Measurements from ENCODE around the gene OLFML3. TPM values are rescaled to one million over a fixed set of nuclear protein-coding genes. Genes with fewer than 3 reads are reported as not detected.
"Not testable (repeated sequence)": the region's sequence is repeated elsewhere in the genome, so short reads cannot be mapped to it uniquely, and the experiment has no call there.

The OLFML3 gene
- total RNA-seq, 1 donor from 2014 or later, result 3.7 TPM

- not testable (repeated sequence) for ATAC-seq; DNase-seq (ENCODE audit: low spot score)
Observed at GRCh38 chr1:113948151-113948550, 31.1 kb upstream of the OLFML3 start.

- ATAC-seq (peak; percentile 78), DNase-seq (ENCODE audit: low spot score) (peak; percentile 75)
Observed at GRCh38 chr1:113949007-113949406, 30.3 kb upstream of the OLFML3 start.

- DNase-seq (ENCODE audit: low spot score), result no peak
- ATAC-seq, result no peak
Observed at GRCh38 chr1:113950908-113951307, 28.4 kb upstream of the OLFML3 start.

DNA sequence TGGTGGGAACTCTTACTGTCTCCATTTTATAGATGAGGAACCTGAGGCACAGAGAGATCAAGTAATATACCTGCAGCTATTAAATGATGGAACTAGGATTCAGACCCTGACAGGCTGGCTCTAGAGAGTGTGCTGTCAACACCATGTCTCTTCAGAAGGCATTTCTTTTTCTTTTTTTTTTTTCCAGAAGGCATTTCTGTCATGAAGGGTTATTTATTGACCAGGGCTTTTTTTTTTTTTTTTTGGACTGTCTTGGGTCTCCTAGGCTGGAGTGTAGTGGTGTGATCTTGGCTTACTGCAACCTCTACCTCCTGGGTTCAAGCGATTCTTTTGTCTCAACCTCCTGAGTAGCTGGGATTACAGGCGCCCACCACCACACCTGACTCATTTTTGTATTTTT lies 27.6 kb upstream of the OLFML3 start:
- no peak for ATAC-seq
- DNase-seq (ENCODE audit: low spot score), result no peak

- DNase-seq (ENCODE audit: low spot score), result no peak
- ATAC-seq, result no peak
Observed at GRCh38 chr1:113957984-113958383, 21.3 kb upstream of the OLFML3 start.

GRCh38 chr1:113958691-113959090 lies 20.6 kb upstream of the OLFML3 start:
- DNase-seq (ENCODE audit: low spot score), result no peak
- no peak for ATAC-seq

DNA sequence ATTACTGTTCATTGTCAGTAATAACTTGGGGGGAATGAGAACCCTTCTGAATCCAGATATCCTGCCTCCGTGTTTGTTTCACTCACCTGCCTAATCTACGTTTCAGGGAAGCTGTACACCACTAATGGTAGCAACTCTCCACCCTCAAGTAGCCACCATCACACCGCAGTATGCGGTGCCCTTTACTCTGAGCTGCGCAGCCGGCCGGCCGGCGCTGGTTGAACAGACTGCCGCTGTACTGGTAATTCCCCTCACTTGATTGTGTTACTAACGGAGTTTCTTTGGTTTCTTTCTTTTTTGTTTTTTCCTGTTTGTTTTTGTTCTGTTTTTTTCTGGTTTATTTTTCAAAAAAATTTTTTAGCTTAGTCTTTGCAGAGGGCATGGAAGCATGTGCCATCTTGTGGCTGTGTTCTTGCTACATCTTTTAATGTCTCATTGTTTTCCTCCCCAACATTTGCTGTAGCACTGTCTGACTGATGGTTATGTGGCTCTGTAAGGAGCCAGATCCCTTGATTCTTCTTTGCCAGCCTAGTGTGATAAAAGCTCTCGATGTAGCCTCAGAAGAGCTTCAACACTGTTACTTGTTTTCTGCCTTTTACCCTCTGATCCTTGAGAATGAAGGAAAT lies 15.9 kb upstream of the OLFML3 start:
- DNase-seq (ENCODE audit: low spot score), result no peak
- ATAC-seq, result peak; percentile 48

GRCh38 chr1:113965703-113966412 lies 13.4 kb upstream of the OLFML3 start:
- ATAC-seq (no peak), DNase-seq (ENCODE audit: low spot score) (no peak)

DNA sequence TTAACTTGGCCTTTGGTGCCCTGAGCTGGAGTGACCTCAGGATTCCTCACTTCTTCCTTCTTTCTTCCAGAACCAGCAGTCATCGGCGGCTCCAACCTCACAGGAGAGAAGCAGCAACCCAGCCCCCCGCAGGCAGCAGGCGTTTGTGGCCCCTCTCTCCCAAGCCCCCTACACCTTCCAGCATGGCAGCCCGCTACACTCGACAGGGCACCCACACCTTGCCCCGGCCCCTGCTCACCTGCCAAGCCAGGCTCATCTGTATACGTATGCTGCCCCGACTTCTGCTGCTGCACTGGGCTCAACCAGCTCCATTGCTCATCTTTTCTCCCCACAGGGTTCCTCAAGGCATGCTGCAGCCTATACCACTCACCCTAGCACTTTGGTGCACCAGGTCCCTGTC lies 6.3 kb upstream of the OLFML3 start:
- ATAC-seq (no peak), DNase-seq (ENCODE audit: low spot score) (no peak)

- ATAC-seq (no peak), DNase-seq (ENCODE audit: low spot score) (no peak)
Observed at GRCh38 chr1:113975211-113975895, 3.9 kb upstream of the OLFML3 start.

DNA sequence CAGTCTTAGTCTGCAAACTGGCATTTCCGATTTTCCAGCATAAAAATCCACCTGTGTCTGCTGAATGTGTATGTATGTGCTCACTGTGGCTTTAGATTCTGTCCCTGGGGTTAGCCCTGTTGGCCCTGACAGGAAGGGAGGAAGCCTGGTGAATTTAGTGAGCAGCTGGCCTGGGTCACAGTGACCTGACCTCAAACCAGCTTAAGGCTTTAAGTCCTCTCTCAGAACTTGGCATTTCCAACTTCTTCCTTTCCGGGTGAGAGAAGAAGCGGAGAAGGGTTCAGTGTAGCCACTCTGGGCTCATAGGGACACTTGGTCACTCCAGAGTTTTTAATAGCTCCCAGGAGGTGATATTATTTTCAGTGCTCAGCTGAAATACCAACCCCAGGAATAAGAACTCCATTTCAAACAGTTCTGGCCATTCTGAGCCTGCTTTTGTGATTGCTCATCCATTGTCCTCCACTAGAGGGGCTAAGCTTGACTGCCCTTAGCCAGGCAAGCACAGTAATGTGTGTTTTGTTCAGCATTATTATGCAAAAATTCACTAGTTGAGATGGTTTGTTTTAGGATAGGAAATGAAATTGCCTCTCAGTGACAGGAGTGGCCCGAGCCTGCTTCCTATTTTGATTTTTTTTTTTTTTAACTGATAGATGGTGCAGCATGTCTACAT lies 2.5 kb upstream of the OLFML3 start:
- peak; percentile 40 for ATAC-seq
- DNase-seq (ENCODE audit: low spot score), result no peak

DNA sequence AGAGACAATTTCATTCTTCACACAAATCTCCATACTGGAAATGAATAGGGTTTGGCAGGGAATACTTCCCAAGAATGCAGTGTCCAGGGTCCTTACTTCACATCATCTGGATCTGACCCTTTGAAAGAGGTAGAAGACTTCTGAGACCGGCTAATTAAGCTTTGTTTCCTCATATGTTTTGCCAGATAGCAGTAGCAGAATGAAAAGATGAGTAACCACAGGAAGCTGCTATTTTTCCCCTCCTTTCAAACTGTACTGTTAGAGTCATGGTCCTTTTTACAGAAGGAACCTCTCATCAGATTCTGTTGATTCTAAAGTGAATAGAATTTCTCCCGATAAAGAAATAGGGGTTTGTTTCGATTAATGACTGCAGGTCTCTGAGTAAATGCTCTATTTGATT lies 1.4 kb upstream of the OLFML3 start:
- ATAC-seq, result no peak

DNA sequence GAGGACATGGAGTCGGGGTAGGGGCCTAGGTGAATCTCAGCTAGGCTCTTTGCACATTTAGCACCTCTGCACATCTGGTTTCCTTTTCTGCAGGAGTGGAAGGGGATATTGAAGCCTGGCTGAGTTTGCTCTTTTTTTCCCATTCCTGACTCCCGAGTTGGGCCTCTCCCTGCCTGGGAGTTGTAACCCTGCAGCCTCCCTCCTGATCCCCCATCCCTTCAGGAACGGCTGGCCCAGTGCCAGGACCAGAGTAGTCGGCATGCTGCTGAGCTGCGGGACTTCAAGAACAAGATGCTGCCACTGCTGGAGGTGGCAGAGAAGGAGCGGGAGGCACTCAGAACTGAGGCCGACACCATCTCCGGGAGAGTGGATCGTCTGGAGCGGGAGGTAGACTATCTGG lies 836 bp downstream of the OLFML3 start:
- ATAC-seq, result no peak

More for the DNA sequence above, 1.4 kb upstream of the OLFML3 start:
- DNase-seq (ENCODE audit: low spot score), result no peak

GRCh38 chr1:113981962-113982931 lies 3.0 kb downstream of the OLFML3 start:
- peak; percentile 84 for ATAC-seq
- peak; percentile 50 for DNase-seq (ENCODE audit: low spot score)

More for the DNA sequence above, 836 bp downstream of the OLFML3 start:
- DNase-seq (ENCODE audit: low spot score), result no peak

DNA sequence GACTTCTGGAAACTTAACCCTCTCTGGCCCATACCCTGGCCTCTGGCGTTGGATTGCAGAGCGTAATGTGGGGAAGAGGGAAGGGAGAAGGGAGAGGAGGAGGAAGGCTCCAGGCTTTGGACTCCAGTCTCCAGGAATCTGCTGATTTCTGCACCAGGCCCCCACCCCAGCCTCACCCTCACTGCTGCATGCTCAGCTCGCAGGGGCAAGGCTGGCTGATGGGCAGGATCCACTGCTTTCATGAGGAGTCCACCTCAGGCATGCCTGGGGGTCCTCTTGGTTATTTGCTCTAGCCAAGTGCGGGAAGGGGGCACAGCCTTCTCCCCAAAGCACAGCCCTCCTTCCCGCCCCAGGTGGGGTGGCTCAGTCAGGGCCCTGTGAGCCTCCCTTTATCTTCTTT lies 3.7 kb downstream of the OLFML3 start:
- no peak for DNase-seq (ENCODE audit: low spot score)
- no peak for ATAC-seq

DNA sequence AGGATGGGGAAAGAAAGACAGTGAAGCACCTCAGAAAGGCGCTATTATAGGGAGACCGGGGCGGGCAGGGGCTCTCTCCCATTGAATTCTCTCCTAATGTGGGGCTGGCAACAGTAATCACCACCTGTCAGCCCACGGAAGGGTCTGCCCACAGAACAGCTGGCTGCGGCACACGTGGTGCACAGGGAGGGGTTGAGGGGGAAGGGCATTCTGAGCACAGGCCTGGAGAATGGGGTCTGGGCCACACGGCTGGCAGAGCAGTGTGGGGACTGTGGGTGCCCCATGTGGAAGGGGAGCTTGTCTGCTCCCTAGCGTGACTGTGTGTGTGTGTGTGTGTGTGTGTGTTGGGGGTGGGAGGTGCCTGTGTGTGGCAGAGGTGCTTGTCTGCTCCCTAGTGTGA lies 4.1 kb downstream of the OLFML3 start:
- DNase-seq (ENCODE audit: low spot score) (no peak), ATAC-seq (no peak)

- DNase-seq (ENCODE audit: low spot score) (no peak), ATAC-seq (no peak)
Observed at GRCh38 chr1:113983826-113984225, 4.6 kb downstream of the OLFML3 start.

GRCh38 chr1:113984710-113985109 lies 5.4 kb downstream of the OLFML3 start:
- no peak for DNase-seq (ENCODE audit: low spot score)
- ATAC-seq, result no peak

- DNase-seq (ENCODE audit: low spot score) (no peak), ATAC-seq (no peak)
Observed at GRCh38 chr1:113986802-113987201, 7.5 kb downstream of the OLFML3 start.

- no peak for ATAC-seq
- no peak for DNase-seq (ENCODE audit: low spot score)
Observed at GRCh38 chr1:113987259-113987658, 8.0 kb downstream of the OLFML3 start.
